Esophagus muscularis mucosa (tissue), 4 donors: Measurements from ENCODE around the gene ILDR1. TPM values are rescaled to one million over a fixed set of nuclear protein-coding genes. Genes with fewer than 3 reads are reported as not detected.

Source experiments
- DNase-seq: peaks from one replicate; pipeline ENCODE4 v3.0.0-alpha.2; 2017; ENCODE audit errors: extremely low spot score
- H3K27ac ChIP-seq, 4 donors: fragments of 200-600 bp; sonication (generic); replicated peaks in 1 of 4; 1 replicate in 3 of 4; 2 replicates in 1 of 4; pipeline ENCODE4 v1.5.1; 2016 to 2019; ENCODE audit warnings: mild to moderate bottlenecking in 1 of 4
- H3K27me3 ChIP-seq, 4 donors: fragments of 200-600 bp; sonication (generic); one replicate each; pipeline versions ENCODE4 v1.5.1 to v1.6.0; 2016 to 2019
- H3K36me3 ChIP-seq, 4 donors: fragments of 200-600 bp; sonication (generic); one replicate each; pipeline ENCODE4 v1.5.1; 2016 to 2019
- H3K4me1 ChIP-seq, 4 donors: fragments of 200-600 bp; sonication (generic); one replicate each; pipeline ENCODE4 v1.5.1; 2016 to 2019
- H3K4me3 ChIP-seq, 4 donors: fragments of 200-600 bp; sonication (generic); 1 replicate in 2 of 4; 2 replicates in 2 of 4; pipeline ENCODE4 v1.5.1; 2016 to 2019; ENCODE audit warnings: mild to moderate bottlenecking in 4 of 4, moderate library complexity in 1 of 4
- H3K9me3 ChIP-seq, 4 donors: fragments of 200-600 bp; sonication (generic); 1 replicate in 3 of 4; 2 replicates in 1 of 4; pipeline ENCODE4 v1.5.1; 2016 to 2019
- EP300 ChIP-seq: sonication (generic); formaldehyde crosslinking; IDR thresholded peaks from one replicate; pipeline ENCODE4 v1.6.1; 2017; ENCODE audit warnings: antibody characterized with exemption
- POLR2A ChIP-seq: fragments of 450-650 bp; IDR thresholded peaks from one replicate; pipeline ENCODE4 v1.6.1; 2017; ENCODE audit warnings: antibody characterized with exemption, moderate library complexity, mild to moderate bottlenecking, low read depth
- POLR2AphosphoS5 ChIP-seq, 2 donors: sonication (generic); formaldehyde crosslinking; IDR thresholded peaks; one replicate each; pipeline ENCODE4 v1.6.1; 2017; ENCODE audit warnings: antibody characterized with exemption in 2 of 2
- WGBS: methylation state at CpG from one replicate; pipeline ENCODE4 v1.1.5; 2018; 5-methylcytosine and 5-hydroxymethylcytosine counted together
- intact Hi-C: fragments of 100-400 bp; cut with DNase I; formaldehyde crosslinking; loops from one replicate; pipeline ENCODE4 v1.15.1; 2023
- total RNA-seq, 4 donors: library from RNA; depleted of rRNA; stranded (reverse); fragments of >200 nt; gene quantifications; one replicate each; pipeline versions ENCODE4 v1.1.0 to v1.2.1, GENCODE V29; 2016
- TF ChIP-seq, protein P1 (sequence below), 3 experiments: fragments of 200-600 bp in 2 of 3; fragments of 450-650 bp in 1 of 3; sonication (generic) in 2 of 3; IDR thresholded peaks; one replicate each; pipeline ENCODE4 v1.5.1; 2017 to 2019; ENCODE audit warnings: antibody characterized with exemption in 3 of 3, mild to moderate bottlenecking in 2 of 3, moderate library complexity in 1 of 3

The ILDR1 gene
- total RNA-seq, 4 donors from 2014 or later = 0.63 TPM; not detected in 3

GRCh38 chr3:122006267-122006666, 15.8 kb downstream of the ILDR1 start:
- no peaks in the 10 kb centered on the region for H3K9me3 ChIP-seq
- peak; percentile 64 for DNase-seq
- 81% methylated on average over 2 of the region's 2 CpGs for WGBS
- intact Hi-C loops = no loop called here
- no peaks in the 10 kb centered on the region for H3K4me1 ChIP-seq
- TF ChIP-seq, protein P1, sequence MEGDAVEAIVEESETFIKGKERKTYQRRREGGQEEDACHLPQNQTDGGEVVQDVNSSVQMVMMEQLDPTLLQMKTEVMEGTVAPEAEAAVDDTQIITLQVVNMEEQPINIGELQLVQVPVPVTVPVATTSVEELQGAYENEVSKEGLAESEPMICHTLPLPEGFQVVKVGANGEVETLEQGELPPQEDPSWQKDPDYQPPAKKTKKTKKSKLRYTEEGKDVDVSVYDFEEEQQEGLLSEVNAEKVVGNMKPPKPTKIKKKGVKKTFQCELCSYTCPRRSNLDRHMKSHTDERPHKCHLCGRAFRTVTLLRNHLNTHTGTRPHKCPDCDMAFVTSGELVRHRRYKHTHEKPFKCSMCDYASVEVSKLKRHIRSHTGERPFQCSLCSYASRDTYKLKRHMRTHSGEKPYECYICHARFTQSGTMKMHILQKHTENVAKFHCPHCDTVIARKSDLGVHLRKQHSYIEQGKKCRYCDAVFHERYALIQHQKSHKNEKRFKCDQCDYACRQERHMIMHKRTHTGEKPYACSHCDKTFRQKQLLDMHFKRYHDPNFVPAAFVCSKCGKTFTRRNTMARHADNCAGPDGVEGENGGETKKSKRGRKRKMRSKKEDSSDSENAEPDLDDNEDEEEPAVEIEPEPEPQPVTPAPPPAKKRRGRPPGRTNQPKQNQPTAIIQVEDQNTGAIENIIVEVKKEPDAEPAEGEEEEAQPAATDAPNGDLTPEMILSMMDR (IDR thresholded peaks at IDR 0.05) = no peak
- TF ChIP-seq EP300 (no peak), POLR2A (no peak), POLR2AphosphoS5 (IDR thresholded peaks at IDR 0.05) (no peak)
- no peak overlapping the region for H3K4me3 ChIP-seq
- H3K27ac ChIP-seq = no peak overlapping the region
- H3K27me3 ChIP-seq = no peaks in the 10 kb centered on the region
- H3K36me3 ChIP-seq = no peaks in the 10 kb centered on the region

- intact Hi-C loops = no loop called here
- Histone ChIP-seq H3K9me3 (no peaks in the 10 kb centered on the region), H3K4me3 (no peak overlapping the region), H3K4me1 (no peaks in the 10 kb centered on the region), H3K27ac (no peak overlapping the region), H3K27me3 (no peaks in the 10 kb centered on the region), H3K36me3 (no peaks in the 10 kb centered on the region)
- 78% methylated on average over 12 of the region's 13 CpGs for WGBS
- DNase-seq = no peak
- TF ChIP-seq EP300 (no peak), POLR2A (no peak), POLR2AphosphoS5 (IDR thresholded peaks at IDR 0.05) (no peak)
- TF ChIP-seq, protein P1 (IDR thresholded peaks at IDR 0.05) = no peak
Observed at GRCh38 chr3:122004991-122005565, 17.0 kb downstream of the ILDR1 start.

GRCh38 chr3:122004107-122004506, 17.9 kb downstream of the ILDR1 start:
- H3K36me3 ChIP-seq = no peaks in the 10 kb centered on the region
- TF ChIP-seq EP300 (no peak), POLR2A (no peak), POLR2AphosphoS5 (IDR thresholded peaks at IDR 0.05) (no peak)
- TF ChIP-seq, protein P1 (IDR thresholded peaks at IDR 0.05) = no peak
- H3K27me3 ChIP-seq = no peaks in the 10 kb centered on the region
- no peaks in the 10 kb centered on the region for H3K4me1 ChIP-seq
- no peak overlapping the region for H3K4me3 ChIP-seq
- no peak for DNase-seq
- 71% methylated on average over 2 of the region's 2 CpGs for WGBS
- intact Hi-C loops = no loop called here
- H3K9me3 ChIP-seq = no peaks in the 10 kb centered on the region
- no peak overlapping the region for H3K27ac ChIP-seq

DNA sequence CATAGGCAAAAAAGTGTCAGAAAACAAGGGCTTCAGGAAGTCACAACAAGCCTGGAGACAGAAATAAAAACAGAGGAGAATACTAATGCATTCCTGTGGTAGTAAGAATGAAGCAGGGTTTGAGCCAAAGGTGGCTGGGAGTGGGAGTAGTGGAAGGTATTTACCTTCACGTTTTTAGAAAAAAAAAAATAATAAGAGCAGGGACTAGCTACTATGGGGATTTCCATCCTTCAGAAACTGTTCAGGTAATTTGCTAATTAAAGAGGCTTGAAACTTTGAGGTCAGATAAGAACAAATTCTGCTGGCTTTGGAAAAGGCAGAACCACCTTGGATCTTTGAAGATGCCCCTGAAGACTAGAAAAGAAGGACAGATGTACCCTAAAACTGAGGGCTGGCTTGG, 18.4 kb downstream of the ILDR1 start:
- H3K9me3 ChIP-seq = no peaks in the 10 kb centered on the region
- intact Hi-C loops = no loop called here
- no peak for DNase-seq
- no peaks in the 10 kb centered on the region for H3K27me3 ChIP-seq
- no peaks in the 10 kb centered on the region for H3K36me3 ChIP-seq
- H3K4me1 ChIP-seq = no peaks in the 10 kb centered on the region
- H3K4me3 ChIP-seq = no peak overlapping the region
- WGBS = 29% methylated on average over 1 of the region's 1 CpG
- H3K27ac ChIP-seq = no peak overlapping the region
- no peak for TF ChIP-seq POLR2AphosphoS5 (IDR thresholded peaks at IDR 0.05)
- TF ChIP-seq POLR2A = no peak
- TF ChIP-seq EP300 = no peak
- TF ChIP-seq, protein P1 (IDR thresholded peaks at IDR 0.05) = no peak

- 46% methylated on average over 6 of the region's 6 CpGs for WGBS
- Histone ChIP-seq H3K9me3 (no peaks in the 10 kb centered on the region), H3K4me3 (no peak overlapping the region), H3K4me1 (no peaks in the 10 kb centered on the region), H3K27me3 (no peaks in the 10 kb centered on the region), H3K27ac (no peak overlapping the region), H3K36me3 (no peaks in the 10 kb centered on the region)
- intact Hi-C loops = no loop called here
- DNase-seq = peak; percentile 60
- TF ChIP-seq POLR2A (no peak), EP300 (no peak), POLR2AphosphoS5 (IDR thresholded peaks at IDR 0.05) (no peak)
- TF ChIP-seq, protein P1 (IDR thresholded peaks at IDR 0.05) = no peak
Observed at GRCh38 chr3:122003112-122003511, 18.9 kb downstream of the ILDR1 start.
